NCI-H748 (cell line): ENCODE data around the gene DPYD.

ENCODE experiments used
- DNase-seq: peaks from one replicate; lab custom pipeline; 2025; ENCODE audit not compliant: unreplicated experiment; lab: John Stamatoyannopoulos, UW

The DPYD gene

GRCh38 chr1:97553971-97554370, 366.9 kb downstream of the DPYD start:
- DNase-seq = no peak

- no peak for DNase-seq
Measured at GRCh38 chr1:97551113-97551512, 369.7 kb downstream of the DPYD start.

- no peak for DNase-seq
Measured at GRCh38 chr1:97545446-97545845, 375.4 kb downstream of the DPYD start.

- DNase-seq = no peak
Measured at GRCh38 chr1:97540346-97540888, 380.4 kb downstream of the DPYD start.

GRCh38 chr1:97538113-97538512, 382.7 kb downstream of the DPYD start:
- DNase-seq = no peak

GRCh38 chr1:97533358-97533757, 387.5 kb downstream of the DPYD start:
- no peak for DNase-seq

- DNase-seq = no peak
Measured at GRCh38 chr1:97529600-97529999, 391.2 kb downstream of the DPYD start.

GRCh38 chr1:97524211-97524610, 396.6 kb downstream of the DPYD start:
- DNase-seq = no peak

- DNase-seq = no peak
Measured at GRCh38 chr1:97516588-97516987, 404.2 kb downstream of the DPYD start.

- DNase-seq = no peak
Measured at GRCh38 chr1:97508653-97509218, 412.1 kb downstream of the DPYD start.

- DNase-seq = no peak
Measured at GRCh38 chr1:97507863-97508262, 413.0 kb downstream of the DPYD start.

- DNase-seq = no peak
Measured at GRCh38 chr1:97506368-97506767, 414.5 kb downstream of the DPYD start.

- DNase-seq = no peak
Measured at GRCh38 chr1:97505816-97506215, 415.0 kb downstream of the DPYD start.

- DNase-seq = no peak
Measured at GRCh38 chr1:97505289-97505688, 415.5 kb downstream of the DPYD start.

GRCh38 chr1:97502360-97502759, 418.5 kb downstream of the DPYD start:
- DNase-seq = no peak

- no peak for DNase-seq
Measured at GRCh38 chr1:97501628-97502027, 419.2 kb downstream of the DPYD start.

GRCh38 chr1:97500760-97501159, 420.1 kb downstream of the DPYD start:
- no peak for DNase-seq

GRCh38 chr1:97499667-97500066, 421.2 kb downstream of the DPYD start:
- DNase-seq = no peak

GRCh38 chr1:97489834-97490233, 431.0 kb downstream of the DPYD start:
- no peak for DNase-seq

- peak; percentile 26 for DNase-seq
Measured at GRCh38 chr1:97488530-97488929, 432.3 kb downstream of the DPYD start.

- no peak for DNase-seq
Measured at GRCh38 chr1:97482022-97482421, 438.8 kb downstream of the DPYD start.

GRCh38 chr1:97467445-97467844, 453.4 kb downstream of the DPYD start:
- no peak for DNase-seq

GRCh38 chr1:97464305-97464704, 456.5 kb downstream of the DPYD start:
- no peak for DNase-seq
